Esophagus muscularis mucosa (tissue), 4 donors: ENCODE measurements around the gene BPGM. TPM values are rescaled to one million over a fixed set of nuclear protein-coding genes. Genes with fewer than 3 reads are reported as not detected.

Experiments used
- DNase-seq: peaks from one replicate; pipeline ENCODE4 v3.0.0-alpha.2; 2017; ENCODE audit errors: extremely low spot score
- H3K27ac ChIP-seq, 4 donors: fragments of 200-600 bp; sonication (generic); replicated peaks in 1 of 4; 1 replicate in 3 of 4; 2 replicates in 1 of 4; pipeline ENCODE4 v1.5.1; 2016 to 2019; ENCODE audit warnings: mild to moderate bottlenecking in 1 of 4
- H3K27me3 ChIP-seq, 4 donors: fragments of 200-600 bp; sonication (generic); one replicate each; pipeline versions ENCODE4 v1.5.1 to v1.6.0; 2016 to 2019
- H3K36me3 ChIP-seq, 4 donors: fragments of 200-600 bp; sonication (generic); one replicate each; pipeline ENCODE4 v1.5.1; 2016 to 2019
- H3K4me1 ChIP-seq, 4 donors: fragments of 200-600 bp; sonication (generic); one replicate each; pipeline ENCODE4 v1.5.1; 2016 to 2019
- H3K4me3 ChIP-seq, 4 donors: fragments of 200-600 bp; sonication (generic); 1 replicate in 2 of 4; 2 replicates in 2 of 4; pipeline ENCODE4 v1.5.1; 2016 to 2019; ENCODE audit warnings: mild to moderate bottlenecking in 4 of 4, moderate library complexity in 1 of 4
- H3K9me3 ChIP-seq, 4 donors: fragments of 200-600 bp; sonication (generic); 1 replicate in 3 of 4; 2 replicates in 1 of 4; pipeline ENCODE4 v1.5.1; 2016 to 2019
- CTCF ChIP-seq, 3 experiments: fragments of 200-600 bp in 2 of 3; fragments of 450-650 bp in 1 of 3; sonication (generic) in 2 of 3; IDR thresholded peaks; one replicate each; pipeline ENCODE4 v1.5.1; 2017 to 2019; ENCODE audit warnings: antibody characterized with exemption in 3 of 3, mild to moderate bottlenecking in 2 of 3, moderate library complexity in 1 of 3
- EP300 ChIP-seq: sonication (generic); formaldehyde crosslinking; IDR thresholded peaks from one replicate; pipeline ENCODE4 v1.6.1; 2017; ENCODE audit warnings: antibody characterized with exemption
- POLR2A ChIP-seq: fragments of 450-650 bp; IDR thresholded peaks from one replicate; pipeline ENCODE4 v1.6.1; 2017; ENCODE audit warnings: antibody characterized with exemption, moderate library complexity, mild to moderate bottlenecking, low read depth
- POLR2AphosphoS5 ChIP-seq, 2 donors: sonication (generic); formaldehyde crosslinking; IDR thresholded peaks; one replicate each; pipeline ENCODE4 v1.6.1; 2017; ENCODE audit warnings: antibody characterized with exemption in 2 of 2
- WGBS: methylation state at CpG from one replicate; pipeline ENCODE4 v1.1.5; 2018; 5-methylcytosine and 5-hydroxymethylcytosine counted together
- intact Hi-C: fragments of 100-400 bp; cut with DNase I; formaldehyde crosslinking; loops from one replicate; pipeline ENCODE4 v1.15.1; 2023
- total RNA-seq, 4 donors: library from RNA; depleted of rRNA; stranded (reverse); fragments of >200 nt; gene quantifications; one replicate each; pipeline versions ENCODE4 v1.1.0 to v1.2.1, GENCODE V29; 2016

Gene BPGM
- total RNA-seq, 4 donors from 2014 or later: 19.1 to 29.4 (median 22.7) TPM

GRCh38 chr7:134727711-134728110 is 81.1 kb downstream of the BPGM start:
- 78% methylated on average over 3 of the region's 3 CpGs for WGBS
- peak overlapping the region; percentile 82 to 85 (median 84) for H3K27ac ChIP-seq

More at GRCh38 chr7:134727711-134728110, 81.1 kb downstream of the BPGM start:
- no peaks in the 10 kb centered on the region for H3K9me3 ChIP-seq
- no peak overlapping the region for H3K4me3 ChIP-seq
- H3K36me3 ChIP-seq: no peaks in the 10 kb centered on the region
- H3K27me3 ChIP-seq: no peaks in the 10 kb centered on the region
- peaks cover 35 to 81% (median 78%) of the 10 kb centered on the region in 4 donors for H3K4me1 ChIP-seq
- TF ChIP-seq CTCF (IDR thresholded peaks at IDR 0.05): no peak
- no peak for TF ChIP-seq EP300
- no peak for TF ChIP-seq POLR2AphosphoS5 (IDR thresholded peaks at IDR 0.05)
- TF ChIP-seq POLR2A: no peak
- DNase-seq: no peak
- intact Hi-C loops: no loop called here

Other genes starting within 250 kb of the BPGM start
- 10 to 100 TPM; 44.6 to 55.2 (median 52.5) TPM for gene AKR1B1, start 187.8 kb upstream of the BPGM start, total RNA-seq
- gene AKR1B10, start 119.3 kb upstream of the BPGM start, total RNA-seq: 1 to 10 TPM in 1 of 4 donors, under 1 TPM in 2, not detected in 1; 0.66 to 1.0 (median 0.83) TPM
- gene AKR1B15, start 97.7 kb upstream of the BPGM start, total RNA-seq: under 1 TPM in 1 of 4 donors, not detected in 3; 0.17 TPM
- gene CALD1, start 132.8 kb downstream of the BPGM start, total RNA-seq: 1,000 to 10,000 TPM; 2,057 to 3,140 (median 2,687) TPM